Dermis lymphatic vessel endothelial cell (primary cell): ENCODE results near the gene UBTD1. TPM values are rescaled to one million over a fixed set of nuclear protein-coding genes. Genes with fewer than 3 reads are reported as not detected.

Experiments
- total RNA-seq: library from RNA; depleted of rRNA; stranded (reverse); fragments of >200 nt; gene quantifications from 2 replicates; pipeline ENCODE4 v1.2.1, GENCODE V29; 2014

The UBTD1 gene
- total RNA-seq, result 31.5 and 47.9 TPM in 2 replicates

GRCh38 chr10:97498841-97499560, at the start of gene UBTD1:
Gene UBTD1 (plus strand): TSS chr10:97498924. CDS start chr10:97499204, 280 bp downstream.

DNA sequence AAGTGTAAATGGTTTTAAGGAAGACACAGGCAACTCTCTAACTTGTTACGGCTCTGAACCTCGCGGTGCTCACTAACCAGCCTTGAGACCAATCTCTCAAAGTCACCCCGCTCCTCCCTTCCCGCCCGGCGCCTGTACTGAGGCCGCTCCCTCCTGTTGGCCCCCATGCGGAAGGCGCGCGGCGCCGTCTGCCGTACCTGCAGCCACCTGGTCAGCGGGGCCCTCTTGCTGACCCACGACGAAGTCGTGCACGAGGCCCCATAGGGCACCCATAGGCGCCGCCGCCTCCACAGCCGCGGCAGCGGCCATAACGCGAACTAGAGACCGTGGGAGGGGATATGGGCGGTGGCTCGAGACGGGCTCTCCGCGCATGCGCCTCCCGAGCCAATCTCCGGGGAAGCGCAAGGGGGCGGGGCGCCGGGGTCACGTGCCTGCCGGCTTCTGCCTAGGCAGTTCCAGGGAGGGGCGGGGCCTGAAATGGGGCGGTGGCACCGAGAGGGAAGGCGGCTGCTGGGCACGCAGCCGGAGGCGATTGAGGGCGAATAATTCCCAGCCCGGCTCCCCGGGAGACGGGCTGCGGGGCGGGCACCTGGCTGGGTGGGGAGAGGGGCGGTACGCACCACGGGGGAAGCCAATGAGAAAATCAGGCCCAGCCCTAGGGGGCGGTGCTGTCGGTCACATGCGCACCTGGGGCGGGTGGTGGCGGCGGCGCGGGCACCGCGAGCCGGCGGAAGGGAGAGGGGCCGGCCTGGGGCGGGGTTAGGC, 466 bp upstream of the UBTD1 start, which contains the start of gene MMS19:
TSS of gene MMS19 (minus strand) at position 347 of the 765 bp plus-strand sequence. CDS start at position 309, 38 bp downstream.

DNA sequence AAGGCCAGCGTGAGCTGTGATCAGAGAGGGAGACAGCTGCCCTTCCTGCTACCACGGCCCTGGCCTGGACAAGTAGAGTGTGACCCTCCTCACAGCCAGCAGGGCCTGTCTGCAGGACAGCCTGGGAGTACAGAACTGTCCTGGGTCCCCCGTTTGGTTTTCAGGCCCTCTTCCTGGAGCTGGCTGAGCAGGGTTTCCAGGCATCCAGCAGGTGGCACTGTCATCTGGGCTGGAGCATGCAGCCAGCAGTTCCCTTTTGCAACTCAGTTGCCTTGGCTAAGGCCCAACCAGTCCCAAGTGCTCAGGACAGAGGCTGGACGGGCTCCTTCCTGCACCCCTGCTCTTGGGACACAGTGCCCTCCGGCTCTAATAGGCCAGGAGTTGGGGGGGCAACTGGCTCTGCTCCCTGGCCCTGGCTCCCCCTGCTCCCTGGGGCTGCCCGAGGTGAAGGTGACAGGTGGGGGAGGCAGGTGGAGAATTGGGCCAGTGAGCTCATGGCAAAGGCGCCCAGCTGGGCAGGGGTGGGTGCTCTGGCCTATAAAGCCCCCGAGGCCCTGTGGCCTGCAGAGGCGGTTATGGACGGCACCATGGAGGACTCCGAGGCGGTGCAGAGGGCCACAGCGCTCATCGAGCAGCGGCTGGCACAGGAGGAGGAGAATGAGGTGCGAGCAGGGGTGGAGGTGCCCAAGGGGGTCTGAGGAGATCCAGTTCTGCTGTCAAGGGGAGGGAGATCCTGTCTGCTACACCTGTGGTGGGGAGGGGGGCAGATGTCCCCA, 73.7 kb downstream of the UBTD1 start, which contains the start of gene ANKRD2:
TSS of gene ANKRD2 (plus strand) at position 566 of the 776 bp plus-strand sequence. CDS start at position 576, 10 bp downstream.

GRCh38 chr10:97584060-97584797, 85.5 kb downstream of the UBTD1 start, which contains the start of gene HOGA1:
Gene HOGA1 (plus strand): TSS chr10:97584389. CDS start chr10:97584704, 315 bp downstream.

GRCh38 chr10:97589479-97589878, 90.8 kb downstream of the UBTD1 start, which contains the start of gene C10orf62:
Gene C10orf62 (plus strand): TSS chr10:97589721. CDS start chr10:97589898, 177 bp downstream.

Other genes starting within 250 kb of the UBTD1 start
- 10.9 and 11.6 TPM in 2 replicates for gene ARHGAP19, start 206.3 kb upstream of the UBTD1 start, total RNA-seq
- 5.5 and 5.6 TPM in 2 replicates for gene FRAT1, start 179.7 kb upstream of the UBTD1 start, total RNA-seq
- 13.4 and 14.9 TPM in 2 replicates for gene FRAT2, start 164.2 kb upstream of the UBTD1 start, total RNA-seq
- 5.9 and 9.6 TPM in 2 replicates for gene RRP12, start 97.6 kb upstream of the UBTD1 start, total RNA-seq
- gene PGAM1, start 72.7 kb upstream of the UBTD1 start, total RNA-seq, result 167 and 205 TPM in 2 replicates
- 21.7 and 25.5 TPM in 2 replicates for gene EXOSC1, start 52.9 kb upstream of the UBTD1 start, total RNA-seq
- gene ZDHHC16, start 52.7 kb upstream of the UBTD1 start, total RNA-seq, result 20.7 and 22.6 TPM in 2 replicates
- gene MMS19, start 502 bp upstream of the UBTD1 start, total RNA-seq, result 50.7 and 55.1 TPM in 2 replicates
- 0.11 and 0.26 TPM in 2 replicates for gene ANKRD2, start 73.9 kb downstream of the UBTD1 start, total RNA-seq
- 0.26 and 0.43 TPM in 2 replicates for gene HOGA1, start 85.5 kb downstream of the UBTD1 start, total RNA-seq
- not detected in 2 replicates for gene C10orf62, start 90.8 kb downstream of the UBTD1 start, total RNA-seq
- 2.2 and 2.3 TPM in 2 replicates for gene MORN4, start 134.6 kb downstream of the UBTD1 start, total RNA-seq
- gene PI4K2A, start 141.7 kb downstream of the UBTD1 start, total RNA-seq, result 9.1 and 9.2 TPM in 2 replicates
- 2.4 and 6.3 TPM in 2 replicates for gene AVPI1, start 188.3 kb downstream of the UBTD1 start, total RNA-seq
- 6.2 and 7.5 TPM in 2 replicates for gene MARVELD1, start 214.8 kb downstream of the UBTD1 start, total RNA-seq
- 13.1 and 15.7 TPM in 2 replicates for gene ZFYVE27, start 238.2 kb downstream of the UBTD1 start, total RNA-seq